Neural crest cell (in vitro differentiated cells): ENCODE data around the gene MAP3K20. TPM values are rescaled to one million over a fixed set of nuclear protein-coding genes. Genes with fewer than 3 reads are reported as not detected.

Source experiments
- DNase-seq: peaks from one replicate; pipeline ENCODE4 v3.0.0; 2021; ENCODE audit warnings: low read depth, mixed read lengths, low spot score
- H3K27ac Mint-ChIP-seq: one replicate; pipeline ENCODE4 v1.8.0; 2021; ENCODE audit warnings: mild to moderate bottlenecking, mixed read lengths; ENCODE audit not compliant: unreplicated experiment
- H3K27me3 Mint-ChIP-seq: 2 replicates; pipeline ENCODE4 v1.8.0; 2021; ENCODE audit warnings: low read depth, mild to moderate bottlenecking, mixed read lengths
- H3K36me3 Mint-ChIP-seq: 2 replicates; pipeline ENCODE4 v1.8.0; 2021; ENCODE audit warnings: low read depth, mild to moderate bottlenecking, mixed read lengths
- H3K4me1 Mint-ChIP-seq: 2 replicates; pipeline ENCODE4 v1.8.0; 2021; ENCODE audit warnings: mixed read lengths
- H3K4me3 Mint-ChIP-seq: one replicate; pipeline ENCODE4 v1.8.0; 2021; ENCODE audit warnings: mild to moderate bottlenecking, mixed read lengths
- H3K9me3 Mint-ChIP-seq: 2 replicates; pipeline ENCODE4 v1.8.0; 2021; ENCODE audit warnings: mixed read lengths
- total RNA-seq: library from RNA; stranded (reverse); gene quantifications from 2 replicates; pipeline ENCODE4 v1.2.1, GENCODE V29; 2021
- TF ChIP-seq, protein P1 (sequence below): fragments of 200-600 bp; sonication (generic); conservative IDR thresholded peaks from 2 replicates; pipeline ENCODE4 v1.5.0; 2021; ENCODE audit warnings: antibody characterized with exemption, mild to moderate bottlenecking

MAP3K20 gene
- total RNA-seq, 1 donor from 2014 or later, result 27.6 TPM

GRCh38 chr2:173151671-173152401 lies 76.2 kb downstream of the MAP3K20 start:
- no peak for DNase-seq
- TF ChIP-seq, protein P1, sequence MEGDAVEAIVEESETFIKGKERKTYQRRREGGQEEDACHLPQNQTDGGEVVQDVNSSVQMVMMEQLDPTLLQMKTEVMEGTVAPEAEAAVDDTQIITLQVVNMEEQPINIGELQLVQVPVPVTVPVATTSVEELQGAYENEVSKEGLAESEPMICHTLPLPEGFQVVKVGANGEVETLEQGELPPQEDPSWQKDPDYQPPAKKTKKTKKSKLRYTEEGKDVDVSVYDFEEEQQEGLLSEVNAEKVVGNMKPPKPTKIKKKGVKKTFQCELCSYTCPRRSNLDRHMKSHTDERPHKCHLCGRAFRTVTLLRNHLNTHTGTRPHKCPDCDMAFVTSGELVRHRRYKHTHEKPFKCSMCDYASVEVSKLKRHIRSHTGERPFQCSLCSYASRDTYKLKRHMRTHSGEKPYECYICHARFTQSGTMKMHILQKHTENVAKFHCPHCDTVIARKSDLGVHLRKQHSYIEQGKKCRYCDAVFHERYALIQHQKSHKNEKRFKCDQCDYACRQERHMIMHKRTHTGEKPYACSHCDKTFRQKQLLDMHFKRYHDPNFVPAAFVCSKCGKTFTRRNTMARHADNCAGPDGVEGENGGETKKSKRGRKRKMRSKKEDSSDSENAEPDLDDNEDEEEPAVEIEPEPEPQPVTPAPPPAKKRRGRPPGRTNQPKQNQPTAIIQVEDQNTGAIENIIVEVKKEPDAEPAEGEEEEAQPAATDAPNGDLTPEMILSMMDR, result no peak
- H3K4me3 Mint-ChIP-seq, result no peak overlapping the region
- H3K27ac Mint-ChIP-seq, result no peak overlapping the region
- H3K4me1 Mint-ChIP-seq, result no peaks in the 10 kb centered on the region
- peaks cover 19% of the 10 kb centered on the region for H3K9me3 Mint-ChIP-seq
- peaks cover 22% of the 10 kb centered on the region for H3K36me3 Mint-ChIP-seq
- H3K27me3 Mint-ChIP-seq, result no peaks in the 10 kb centered on the region

GRCh38 chr2:173153301-173153885 lies 77.7 kb downstream of the MAP3K20 start:
- no peaks in the 10 kb centered on the region for H3K27me3 Mint-ChIP-seq
- H3K27ac Mint-ChIP-seq, result no peak overlapping the region
- H3K36me3 Mint-ChIP-seq, result peaks cover 24% of the 10 kb centered on the region
- peaks cover 21% of the 10 kb centered on the region for H3K9me3 Mint-ChIP-seq
- H3K4me3 Mint-ChIP-seq, result no peak overlapping the region
- no peaks in the 10 kb centered on the region for H3K4me1 Mint-ChIP-seq
- DNase-seq, result no peak
- TF ChIP-seq, protein P1, result no peak

DNA sequence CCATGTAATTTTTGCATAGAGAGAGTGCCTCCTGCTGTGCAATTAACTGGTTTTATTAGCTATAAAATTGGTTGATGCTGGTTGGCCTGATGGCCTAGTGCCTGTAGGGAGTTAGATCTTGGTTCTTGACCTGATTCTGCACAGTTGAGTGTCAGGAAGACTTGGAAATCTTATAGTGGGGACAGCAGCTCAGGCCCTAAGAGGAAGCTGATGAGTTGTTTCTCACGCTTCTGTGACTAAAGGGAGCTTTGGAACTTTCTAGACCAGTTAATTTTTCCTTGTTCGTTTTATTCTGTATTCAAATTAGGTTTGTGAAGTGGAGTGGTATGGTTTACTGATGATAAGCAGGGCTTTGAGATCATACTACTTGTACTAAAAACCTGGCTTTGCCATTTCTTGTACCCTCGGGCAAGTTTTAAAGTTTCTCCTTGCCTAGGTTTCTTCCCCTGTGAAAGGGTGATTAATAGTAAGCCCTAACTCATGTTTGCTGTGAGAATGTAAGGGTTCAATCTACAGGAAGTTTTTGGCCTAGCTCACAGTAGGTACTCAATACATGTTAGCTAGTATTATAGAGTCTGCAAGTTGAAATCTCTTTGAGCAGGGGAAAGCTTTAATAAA lies 82.1 kb downstream of the MAP3K20 start:
- DNase-seq, result no peak
- no peak overlapping the region for H3K27ac Mint-ChIP-seq
- H3K4me3 Mint-ChIP-seq, result no peak overlapping the region
- peaks cover 21% of the 10 kb centered on the region for H3K4me1 Mint-ChIP-seq
- H3K9me3 Mint-ChIP-seq, result peaks cover 21% of the 10 kb centered on the region
- no peaks in the 10 kb centered on the region for H3K27me3 Mint-ChIP-seq
- TF ChIP-seq, protein P1, result no peak
- peaks cover 26% of the 10 kb centered on the region for H3K36me3 Mint-ChIP-seq

GRCh38 chr2:173159791-173160463 lies 84.3 kb downstream of the MAP3K20 start:
- H3K9me3 Mint-ChIP-seq, result peaks cover 17% of the 10 kb centered on the region
- no peak overlapping the region for H3K4me3 Mint-ChIP-seq
- no peaks in the 10 kb centered on the region for H3K27me3 Mint-ChIP-seq
- TF ChIP-seq, protein P1, result no peak
- H3K36me3 Mint-ChIP-seq, result peaks cover 25% of the 10 kb centered on the region
- no peak for DNase-seq
- H3K27ac Mint-ChIP-seq, result peak overlapping the region; percentile 80
- peaks cover 21% of the 10 kb centered on the region for H3K4me1 Mint-ChIP-seq

DNA sequence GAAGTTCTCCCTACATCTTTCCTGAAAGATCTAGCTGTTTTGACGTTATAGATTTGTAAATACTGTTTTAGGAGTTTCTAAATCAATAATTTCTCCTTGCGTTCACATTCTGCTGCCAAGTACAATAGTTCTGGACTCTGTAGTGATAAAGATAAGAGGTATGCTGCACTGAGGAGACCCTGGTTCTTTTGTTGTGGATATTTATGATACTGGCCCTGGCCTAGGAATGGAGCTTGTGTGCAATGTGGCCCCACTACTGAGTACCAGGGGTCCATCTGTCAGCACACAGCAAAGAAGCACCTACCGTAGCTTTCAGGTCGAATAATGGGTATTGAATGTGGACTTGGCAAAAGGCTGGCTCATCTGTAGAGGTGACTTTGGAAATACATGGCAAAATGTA lies 85.0 kb downstream of the MAP3K20 start:
- TF ChIP-seq, protein P1, result no peak
- H3K27me3 Mint-ChIP-seq, result no peaks in the 10 kb centered on the region
- no peak for DNase-seq
- H3K36me3 Mint-ChIP-seq, result peaks cover 20% of the 10 kb centered on the region
- peaks cover 10% of the 10 kb centered on the region for H3K9me3 Mint-ChIP-seq
- peak overlapping the region; percentile 2 for H3K27ac Mint-ChIP-seq
- H3K4me3 Mint-ChIP-seq, result no peak overlapping the region
- H3K4me1 Mint-ChIP-seq, result peaks cover 21% of the 10 kb centered on the region
